Left ventricle myocardium inferior (tissue), 1 donor: ENCODE results near the gene KASH5. TPM values are rescaled to one million over a fixed set of nuclear protein-coding genes. Genes with fewer than 3 reads are reported as not detected.
"Not testable (repeated sequence)": the region's sequence is repeated elsewhere in the genome, so short reads cannot be mapped to it uniquely, and the experiment has no call there.

ENCODE experiments used
- DNase-seq: peaks from one replicate; pipeline ENCODE4 v3.0.0-alpha.2; 2020
- H3K27ac ChIP-seq: fragments of 200-600 bp; replicated peaks from 2 replicates; pipeline ENCODE4 v1.8.0; 2021
- H3K27me3 ChIP-seq: fragments of 200-600 bp; 2 replicates; pipeline ENCODE4 v1.8.0; 2021; ENCODE audit warnings: low read depth
- H3K36me3 ChIP-seq: fragments of 200-600 bp; 2 replicates; pipeline ENCODE4 v1.8.0; 2021
- H3K4me1 ChIP-seq: fragments of 200-600 bp; 2 replicates; pipeline ENCODE4 v1.8.0; 2021
- H3K4me3 ChIP-seq: fragments of 200-600 bp; 2 replicates; pipeline ENCODE4 v1.8.0; 2021; ENCODE audit warnings: mild to moderate bottlenecking, moderate library complexity
- H3K9me3 ChIP-seq: fragments of 200-600 bp; replicated peaks from 2 replicates; pipeline ENCODE4 v1.8.0; 2021
- intact Hi-C: fragments of 100-400 bp; cut with micrococcal nuclease; formaldehyde crosslinking; loops from one replicate; pipeline ENCODE4 v1.11.0; 2022
- total RNA-seq: library from RNA; stranded (reverse); fragmentation: NEBNext Ultra II Directional; extraction: Animal tissue kit (Norgen Biotek cat#: 25700); gene quantifications from one replicate; pipeline ENCODE4 v1.2.1, GENCODE V29; 2021
- TF ChIP-seq, protein P1 (sequence below): fragments of 200-600 bp; IDR thresholded peaks from 2 replicates; pipeline ENCODE4 v1.8.0; 2021; ENCODE audit warnings: antibody characterized with exemption, mild to moderate bottlenecking, borderline replicate concordance
- donor health status: DM: no; HTN: yes; CAD: no; lungs with severe emphysema.

The KASH5 gene
- total RNA-seq, 1 donor from 2014 or later: not detected

DNA sequence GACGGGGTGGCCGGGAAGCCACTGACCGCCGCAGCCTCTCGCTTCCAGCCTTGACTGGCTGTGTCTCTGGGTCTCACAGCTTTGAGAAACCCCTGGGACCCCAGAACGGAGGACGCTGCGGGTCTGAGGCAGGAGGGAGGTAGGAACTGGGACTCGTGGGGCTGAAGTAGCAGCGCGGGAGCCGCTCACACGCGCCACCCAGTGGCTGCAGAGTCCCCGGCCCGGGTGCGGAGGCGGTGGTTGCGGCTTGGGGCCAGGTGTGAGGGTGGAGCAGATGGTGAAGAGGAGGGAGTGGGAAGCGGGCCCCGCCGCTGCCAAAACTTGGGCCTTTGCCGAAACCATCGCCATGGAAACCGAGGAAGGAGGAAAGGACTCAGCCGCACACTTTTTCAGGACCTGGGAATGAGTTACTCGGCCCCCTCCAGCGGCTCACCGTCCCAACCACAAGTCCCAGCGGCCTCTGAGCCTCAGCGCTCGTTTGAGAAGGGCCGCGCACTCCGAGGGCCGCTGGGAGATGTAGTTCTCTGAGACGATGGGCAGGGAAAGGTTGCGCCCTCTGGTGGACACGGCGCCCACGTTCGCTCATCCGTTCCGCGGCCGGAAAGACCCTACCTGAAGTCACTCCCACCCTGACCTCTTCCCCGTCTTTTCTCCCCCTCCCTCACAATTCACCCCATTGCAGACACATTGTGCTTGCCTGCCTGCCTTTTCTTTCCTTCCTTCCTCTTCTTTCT is 55.5 kb downstream of the KASH5 start:
- peak; percentile 95 for DNase-seq
- intact Hi-C loops: loop anchor here (10.0 kb wide), 1 partner anchor 49 kb away; no protein-coding TSS in a partner anchor
- H3K4me3 ChIP-seq: peak overlapping the region; percentile 83
- H3K9me3 ChIP-seq: no peaks in the 10 kb centered on the region
- TF ChIP-seq, protein P1, sequence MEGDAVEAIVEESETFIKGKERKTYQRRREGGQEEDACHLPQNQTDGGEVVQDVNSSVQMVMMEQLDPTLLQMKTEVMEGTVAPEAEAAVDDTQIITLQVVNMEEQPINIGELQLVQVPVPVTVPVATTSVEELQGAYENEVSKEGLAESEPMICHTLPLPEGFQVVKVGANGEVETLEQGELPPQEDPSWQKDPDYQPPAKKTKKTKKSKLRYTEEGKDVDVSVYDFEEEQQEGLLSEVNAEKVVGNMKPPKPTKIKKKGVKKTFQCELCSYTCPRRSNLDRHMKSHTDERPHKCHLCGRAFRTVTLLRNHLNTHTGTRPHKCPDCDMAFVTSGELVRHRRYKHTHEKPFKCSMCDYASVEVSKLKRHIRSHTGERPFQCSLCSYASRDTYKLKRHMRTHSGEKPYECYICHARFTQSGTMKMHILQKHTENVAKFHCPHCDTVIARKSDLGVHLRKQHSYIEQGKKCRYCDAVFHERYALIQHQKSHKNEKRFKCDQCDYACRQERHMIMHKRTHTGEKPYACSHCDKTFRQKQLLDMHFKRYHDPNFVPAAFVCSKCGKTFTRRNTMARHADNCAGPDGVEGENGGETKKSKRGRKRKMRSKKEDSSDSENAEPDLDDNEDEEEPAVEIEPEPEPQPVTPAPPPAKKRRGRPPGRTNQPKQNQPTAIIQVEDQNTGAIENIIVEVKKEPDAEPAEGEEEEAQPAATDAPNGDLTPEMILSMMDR: peak; percentile 85
- H3K36me3 ChIP-seq: peaks cover 10% of the 10 kb centered on the region
- H3K27me3 ChIP-seq: peaks cover 40% of the 10 kb centered on the region
- H3K27ac ChIP-seq: peak overlapping the region; percentile 95
- peaks cover 33% of the 10 kb centered on the region for H3K4me1 ChIP-seq

GRCh38 chr19:49444100-49444700 is 56.2 kb downstream of the KASH5 start:
- DNase-seq, H3K9me3 ChIP-seq: not testable (repeated sequence)
- H3K27me3 ChIP-seq: peaks cover 34% of the 10 kb centered on the region
- peaks cover 33% of the 10 kb centered on the region for H3K4me1 ChIP-seq
- H3K36me3 ChIP-seq: peaks cover 17% of the 10 kb centered on the region
- H3K27ac ChIP-seq: peak overlapping the region; percentile 95
- peak overlapping the region; percentile 83 for H3K4me3 ChIP-seq
- intact Hi-C loops: loop anchor here (10.0 kb wide), 1 partner anchor 49 kb away; no protein-coding TSS in a partner anchor

- Histone ChIP-seq H3K4me3 (no peak overlapping the region), H3K27ac (no peak overlapping the region), H3K36me3 (peaks cover 20% of the 10 kb centered on the region), H3K9me3 (no peaks in the 10 kb centered on the region), H3K27me3 (peaks cover 16% of the 10 kb centered on the region), H3K4me1 (peaks cover 29% of the 10 kb centered on the region)
- TF ChIP-seq, protein P1: no peak
- intact Hi-C loops: loop anchor here (10.0 kb wide), 1 partner anchor 51 kb away; no protein-coding TSS in a partner anchor
- DNase-seq: no peak
These were observed 57.9 kb downstream of the KASH5 start for GRCh38 chr19:49445997-49446396.

DNA sequence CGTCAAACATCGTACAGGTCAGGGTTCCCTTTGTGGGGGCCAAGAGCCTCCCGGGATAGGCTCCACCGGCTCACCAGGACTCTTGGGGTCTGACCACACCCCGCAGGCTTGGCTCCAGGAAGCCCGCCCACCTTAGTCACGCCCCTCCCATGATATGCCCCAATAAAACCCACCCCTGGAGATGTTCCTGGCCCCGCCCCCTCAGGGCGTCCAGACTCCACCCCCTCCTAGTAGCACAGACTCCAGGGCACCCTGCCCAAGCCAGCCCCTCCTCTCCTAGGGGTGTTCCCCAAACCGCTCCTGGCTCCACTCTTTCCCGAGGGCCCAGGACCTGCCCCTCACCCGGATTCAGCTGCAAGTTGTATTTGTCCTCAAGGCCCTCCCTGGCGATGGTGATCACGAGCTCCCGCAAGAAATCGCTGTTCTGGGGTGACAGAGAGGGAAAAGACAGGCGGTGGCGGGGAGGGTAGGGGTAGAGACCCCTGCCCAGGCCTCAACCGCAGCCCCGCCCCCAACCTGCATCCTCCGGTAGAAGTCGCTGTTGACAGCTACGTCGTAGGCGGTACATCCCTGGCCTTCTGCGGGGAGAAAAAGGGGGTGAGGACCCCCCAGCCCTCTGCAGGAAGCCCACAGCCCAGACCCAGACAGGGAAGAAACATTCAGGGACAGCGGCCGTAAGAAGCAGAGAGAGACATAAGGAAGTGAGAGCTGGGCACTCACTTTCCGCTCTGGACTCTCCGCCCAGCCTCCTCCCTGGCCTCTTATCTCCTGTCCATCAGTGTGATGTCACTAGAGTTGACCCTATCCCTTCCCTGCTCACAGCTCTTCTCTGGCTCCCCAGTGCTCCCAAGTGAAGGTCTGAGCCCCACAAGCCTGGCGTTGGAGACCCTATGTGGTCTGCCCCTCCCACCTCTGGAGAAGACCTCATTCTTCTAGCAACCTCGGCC is 59.7 kb downstream of the KASH5 start:
- Histone ChIP-seq H3K27me3 (no peaks in the 10 kb centered on the region), H3K9me3 (no peaks in the 10 kb centered on the region), H3K36me3 (peaks cover 20% of the 10 kb centered on the region), H3K4me1 (peaks cover 35% of the 10 kb centered on the region), H3K27ac (peak overlapping the region; percentile 19), H3K4me3 (no peak overlapping the region)
- intact Hi-C loops: loop anchor here (10.0 kb wide), 1 partner anchor 53 kb away; no protein-coding TSS in a partner anchor
- peak; percentile 45 for DNase-seq
- TF ChIP-seq, protein P1: no peak

- intact Hi-C loops: loop anchor here (10.0 kb wide), 1 partner anchor 54 kb away; no protein-coding TSS in a partner anchor
- no peak overlapping the region for H3K27ac ChIP-seq
These were observed 60.4 kb downstream of the KASH5 start for GRCh38 chr19:49448432-49448786.

More at GRCh38 chr19:49448432-49448786, 60.4 kb downstream of the KASH5 start:
- H3K4me3 ChIP-seq: no peak overlapping the region
- no peaks in the 10 kb centered on the region for H3K9me3 ChIP-seq
- no peak for DNase-seq
- H3K4me1 ChIP-seq: peaks cover 35% of the 10 kb centered on the region
- TF ChIP-seq, protein P1: no peak
- H3K36me3 ChIP-seq: peaks cover 20% of the 10 kb centered on the region
- no peaks in the 10 kb centered on the region for H3K27me3 ChIP-seq
